Stimulated activated CD4-positive, alpha-beta T cell treated with anti-CD3 and anti-CD28 coated beads, Interleukin-15, amount 100 ng/mL, for 48 hours (primary cell): Measurements from ENCODE around the gene ADM5.

ENCODE experiments used
- DNase-seq, 2 donors: peaks; one replicate each; pipeline ENCODE4 v3.0.0-alpha.2; 2020; ENCODE audit warnings: low read depth in 2 of 2

Gene ADM5

DNA sequence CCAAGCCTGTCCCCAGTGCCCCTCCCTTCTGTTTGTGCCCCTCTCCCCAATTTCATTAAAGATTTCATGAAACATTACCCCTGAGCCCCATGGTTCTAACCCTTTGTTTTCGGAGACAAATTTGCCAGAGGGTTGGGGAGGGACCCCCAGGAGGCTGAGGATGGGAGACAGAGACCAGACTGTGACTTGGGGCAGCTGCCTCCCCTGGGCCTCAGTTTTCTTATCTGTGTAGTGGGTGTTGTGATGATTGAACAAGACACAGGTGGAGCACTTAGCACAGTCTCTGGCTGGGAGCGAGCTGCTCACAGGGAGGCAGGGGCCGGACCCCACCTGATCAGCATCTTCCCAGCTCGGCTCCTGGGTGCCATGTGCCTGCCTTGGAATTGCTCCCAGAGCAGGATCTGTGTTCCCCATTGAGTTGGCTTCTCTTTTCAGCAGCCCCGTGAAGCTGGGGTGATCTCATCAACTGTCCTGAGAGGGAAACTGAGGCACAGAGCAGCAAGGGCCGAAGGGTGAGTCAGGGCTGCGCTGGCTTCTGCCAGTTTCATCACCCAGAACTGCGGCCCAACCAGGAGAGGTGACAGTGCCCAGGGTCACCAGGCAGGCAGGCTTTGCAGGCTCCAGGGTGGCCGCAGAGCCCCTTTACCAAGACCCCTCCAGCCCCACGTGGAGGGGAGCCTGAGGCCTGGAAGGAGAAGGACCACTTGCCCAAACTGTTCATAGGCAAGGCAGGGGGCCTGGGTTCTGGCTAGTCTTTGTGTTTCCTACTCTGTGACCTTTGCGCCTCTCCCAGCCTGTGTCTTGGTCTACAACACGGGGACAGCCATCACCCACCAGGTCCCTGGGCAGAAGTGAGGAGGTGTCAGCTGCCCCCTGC, 30.6 kb upstream of the ADM5 start:
- DNase-seq = no peak

DNA sequence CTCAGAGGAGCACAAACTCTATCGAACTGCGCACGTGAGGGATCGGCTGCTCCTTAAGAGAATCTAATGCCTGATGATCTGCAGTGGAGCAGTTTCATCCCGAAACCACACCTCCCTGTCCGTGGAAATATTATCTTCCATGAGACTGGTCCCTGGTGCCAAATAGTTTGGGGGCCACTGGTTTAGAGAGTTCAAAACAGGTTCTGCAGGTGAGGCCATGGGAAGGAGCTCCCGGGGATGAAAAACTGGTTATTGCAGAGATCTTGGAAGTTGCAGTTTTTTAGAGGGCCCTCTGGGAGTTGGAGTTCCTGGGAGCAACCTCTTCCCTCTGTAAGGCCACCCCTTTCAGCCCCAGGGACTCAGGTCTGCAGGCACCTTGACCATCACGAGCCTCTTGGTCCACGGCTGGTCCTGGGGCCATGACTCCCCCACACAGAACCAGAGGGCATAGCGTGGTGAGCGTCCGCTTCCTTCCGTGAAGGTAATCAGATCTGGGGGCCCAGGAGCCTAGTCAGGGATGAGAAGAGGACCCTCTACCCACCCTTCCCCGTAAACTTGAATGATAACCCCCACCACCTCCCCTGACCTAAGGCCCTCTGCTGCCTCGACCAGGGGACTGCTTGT, 28.9 kb upstream of the ADM5 start:
- DNase-seq = no peak

DNA sequence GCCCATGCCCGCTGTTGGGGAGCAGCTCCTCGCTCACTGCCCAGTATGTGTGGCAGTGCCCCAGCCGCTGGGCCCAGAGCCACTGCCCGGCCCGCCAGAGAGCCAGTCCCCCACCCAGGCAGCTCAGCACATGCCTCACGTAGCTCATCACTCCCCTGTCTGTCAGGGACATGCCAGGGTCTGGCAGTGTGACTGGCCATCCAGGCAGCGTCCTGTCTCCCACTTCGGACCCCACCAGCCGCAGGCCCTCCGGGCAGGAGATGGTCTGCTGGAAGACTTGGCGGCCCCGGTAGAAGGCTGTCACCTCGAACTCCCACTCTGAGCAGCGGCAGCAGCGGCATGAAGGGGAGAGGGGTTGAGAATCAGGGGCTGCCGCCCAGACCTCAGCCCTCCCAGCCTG, 27.4 kb upstream of the ADM5 start:
- DNase-seq = no peak

DNA sequence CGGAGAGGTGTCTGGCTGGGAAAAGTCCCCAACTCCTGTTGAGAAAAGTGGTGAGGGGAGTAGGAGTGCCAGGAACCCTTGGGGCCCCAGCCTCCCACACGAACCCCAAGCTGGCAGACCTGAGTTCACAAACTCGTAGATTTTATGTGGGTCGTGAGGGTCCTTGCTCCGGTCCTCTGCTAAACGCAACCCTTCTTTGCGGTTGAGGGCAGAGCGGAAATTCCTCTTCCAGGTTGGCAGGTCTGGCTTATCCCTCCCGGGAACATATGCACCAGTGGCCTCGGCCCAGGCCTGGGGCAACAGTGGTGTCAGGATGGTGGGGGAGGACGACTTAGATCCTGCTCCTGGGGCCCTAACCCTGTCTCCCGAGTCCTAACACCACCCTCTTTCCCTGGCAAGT, 26.2 kb upstream of the ADM5 start:
- DNase-seq = no peak

DNA sequence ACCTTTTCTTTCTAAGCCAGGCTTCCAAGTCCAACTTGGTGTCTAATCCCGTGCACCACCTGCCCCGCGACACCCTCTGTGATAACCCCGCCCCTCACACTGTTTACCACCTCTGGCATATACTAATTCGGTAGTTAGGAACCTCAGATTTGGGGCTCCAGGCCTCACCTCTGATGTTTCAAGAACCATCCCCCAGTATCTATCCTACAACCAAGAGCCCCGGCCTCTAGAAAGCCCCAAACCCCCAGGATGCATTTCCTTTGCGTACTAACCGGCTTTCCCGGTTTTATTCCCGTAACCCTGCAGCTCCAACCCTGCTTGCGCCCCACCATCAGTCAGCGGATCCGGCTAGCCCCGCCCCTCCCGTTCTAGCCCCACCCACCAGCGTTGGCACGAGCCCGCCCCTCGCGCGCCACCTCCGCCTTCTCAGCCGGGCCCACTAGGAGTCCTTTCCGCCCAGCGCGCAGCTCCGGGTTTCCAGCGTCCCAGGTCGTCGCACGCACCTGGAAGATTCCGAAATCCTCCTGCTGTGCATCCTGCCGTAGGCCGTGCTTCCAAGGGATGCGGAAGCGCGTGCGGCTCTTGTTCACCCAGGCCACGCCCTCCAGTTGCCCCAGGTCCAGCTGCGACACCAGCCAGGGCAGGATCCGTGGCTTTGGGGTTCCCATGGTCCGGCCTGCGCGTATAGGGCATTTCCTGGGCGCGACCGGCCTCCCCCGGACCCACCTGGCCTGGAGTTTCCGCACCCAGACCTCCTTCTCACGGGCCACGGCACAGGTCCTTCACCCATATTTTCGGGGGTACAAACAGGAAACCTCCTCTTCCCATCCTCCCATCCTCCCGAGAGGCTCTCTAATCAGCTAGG, 25.0 kb upstream of the ADM5 start:
- peak; percentile 81 to 91 for DNase-seq

DNA sequence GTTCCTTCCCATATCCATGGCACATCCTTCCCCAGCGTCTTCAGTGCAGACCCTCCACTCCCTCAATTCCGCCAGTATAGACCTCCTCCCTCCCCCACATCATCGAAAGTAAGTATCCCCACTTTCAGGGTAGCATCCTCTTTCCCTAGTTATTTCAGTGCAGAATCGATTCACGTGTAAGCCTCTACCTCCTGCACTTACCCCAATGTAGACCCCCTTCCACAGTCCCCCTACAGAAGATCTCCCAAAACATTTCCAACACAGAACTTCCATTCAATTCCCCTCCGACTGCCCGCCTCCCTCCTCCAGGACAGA, 24.4 kb upstream of the ADM5 start:
- DNase-seq = no peak

DNA sequence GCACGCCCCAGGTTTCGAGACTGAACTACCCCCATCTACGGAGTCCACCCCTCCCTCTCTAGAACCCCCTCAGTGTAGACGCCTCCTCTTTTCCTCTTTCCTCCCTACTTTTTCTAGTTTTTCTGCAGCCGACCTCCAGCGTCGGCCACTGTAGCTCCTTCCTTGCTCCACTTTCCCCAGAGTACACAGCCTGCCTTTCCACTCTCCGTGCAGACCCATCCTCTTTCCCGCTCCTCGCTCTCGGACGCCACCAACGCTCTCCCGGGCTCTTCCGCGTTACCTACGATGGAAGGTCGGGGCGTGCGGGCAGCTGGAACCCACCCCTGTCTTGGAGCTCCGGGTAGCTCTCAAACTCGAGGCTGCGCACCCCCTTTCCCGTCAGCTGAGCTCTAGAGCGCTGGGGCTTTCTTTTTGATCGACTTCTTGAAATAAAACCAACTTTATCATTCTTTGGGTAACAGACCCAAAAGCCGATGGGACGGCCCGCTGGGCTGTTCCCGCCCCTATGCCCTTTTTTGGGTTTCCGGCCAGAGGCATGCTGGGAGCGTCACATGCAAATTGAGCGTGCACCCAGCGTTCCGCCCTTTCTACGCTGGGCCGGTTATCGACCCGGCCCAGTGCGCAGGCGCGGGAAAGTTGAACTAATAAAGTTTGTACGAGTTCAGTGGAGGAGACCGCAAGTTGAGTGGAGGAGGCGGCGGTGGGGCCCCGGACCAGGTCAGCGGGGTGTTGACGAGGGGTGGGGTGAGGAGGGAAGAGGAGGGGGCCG, 23.9 kb upstream of the ADM5 start, which contains the start of the genes BCL2L12 and IRF3:
BCL2L12 (plus strand) TSS at position 583 of the 769 bp plus-strand sequence. CDS start 760 bp downstream, outside the sequence.
IRF3 (minus strand) TSS at position 507 of the 769 bp plus-strand sequence. CDS start 1,019 bp downstream, outside the sequence.
- DNase-seq = peak; percentile 98

DNA sequence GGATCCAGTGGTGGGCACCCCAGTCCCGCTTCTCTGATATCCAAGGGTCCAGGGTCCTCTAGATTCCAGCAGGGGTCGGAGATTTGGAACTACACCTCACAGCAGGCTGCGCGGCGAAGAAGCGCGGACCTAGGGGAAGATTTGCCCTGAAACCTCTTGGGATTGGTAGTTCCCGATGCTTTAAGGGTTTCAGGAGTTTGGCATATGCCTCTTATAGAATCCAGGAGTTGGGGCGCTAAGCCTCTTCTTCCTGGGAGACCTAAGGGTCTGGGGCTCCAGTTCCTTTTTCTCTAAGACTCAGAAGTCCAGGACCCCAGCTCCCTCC, 23.3 kb upstream of the ADM5 start:
- DNase-seq = no peak

DNA sequence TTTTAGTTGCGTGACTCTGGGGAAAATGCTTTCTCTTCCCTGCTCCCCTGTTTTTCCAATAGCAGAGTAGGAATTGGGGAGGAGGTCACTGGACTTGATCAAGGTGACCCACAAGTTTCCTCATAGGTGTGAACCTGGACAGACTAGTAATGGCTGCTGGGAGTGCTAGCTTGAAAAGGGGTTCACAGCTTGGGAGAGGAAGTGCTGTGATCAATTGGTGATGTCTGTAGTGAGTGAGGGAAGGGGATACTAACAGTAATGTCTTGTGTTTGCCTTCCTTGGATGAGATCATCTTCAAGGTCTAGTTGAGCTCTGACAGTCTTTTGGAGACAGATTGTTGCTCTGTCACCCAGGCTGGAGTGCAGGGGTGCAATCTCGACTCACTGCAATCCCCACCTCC, 21.9 kb upstream of the ADM5 start:
- no peak for DNase-seq

DNA sequence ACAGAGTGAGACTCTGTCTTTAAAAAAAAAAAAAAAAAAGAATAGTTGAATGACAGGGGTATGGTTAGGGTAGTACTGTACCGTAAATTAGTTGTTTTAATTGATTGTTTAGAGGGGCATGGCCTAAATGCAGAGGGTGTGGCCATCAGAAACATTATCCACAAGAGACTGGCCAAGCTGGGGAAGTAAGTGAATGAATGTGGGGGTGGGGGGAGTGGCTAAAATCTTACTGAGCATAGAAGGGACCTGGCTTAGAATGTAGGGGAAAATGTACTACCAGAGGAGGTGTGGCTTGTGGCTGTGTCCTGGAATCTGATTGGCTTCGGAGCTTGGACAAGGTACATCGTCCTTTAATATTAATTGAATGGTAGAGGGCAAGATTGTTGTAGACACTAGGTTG, 19.9 kb upstream of the ADM5 start:
- DNase-seq = no peak

DNA sequence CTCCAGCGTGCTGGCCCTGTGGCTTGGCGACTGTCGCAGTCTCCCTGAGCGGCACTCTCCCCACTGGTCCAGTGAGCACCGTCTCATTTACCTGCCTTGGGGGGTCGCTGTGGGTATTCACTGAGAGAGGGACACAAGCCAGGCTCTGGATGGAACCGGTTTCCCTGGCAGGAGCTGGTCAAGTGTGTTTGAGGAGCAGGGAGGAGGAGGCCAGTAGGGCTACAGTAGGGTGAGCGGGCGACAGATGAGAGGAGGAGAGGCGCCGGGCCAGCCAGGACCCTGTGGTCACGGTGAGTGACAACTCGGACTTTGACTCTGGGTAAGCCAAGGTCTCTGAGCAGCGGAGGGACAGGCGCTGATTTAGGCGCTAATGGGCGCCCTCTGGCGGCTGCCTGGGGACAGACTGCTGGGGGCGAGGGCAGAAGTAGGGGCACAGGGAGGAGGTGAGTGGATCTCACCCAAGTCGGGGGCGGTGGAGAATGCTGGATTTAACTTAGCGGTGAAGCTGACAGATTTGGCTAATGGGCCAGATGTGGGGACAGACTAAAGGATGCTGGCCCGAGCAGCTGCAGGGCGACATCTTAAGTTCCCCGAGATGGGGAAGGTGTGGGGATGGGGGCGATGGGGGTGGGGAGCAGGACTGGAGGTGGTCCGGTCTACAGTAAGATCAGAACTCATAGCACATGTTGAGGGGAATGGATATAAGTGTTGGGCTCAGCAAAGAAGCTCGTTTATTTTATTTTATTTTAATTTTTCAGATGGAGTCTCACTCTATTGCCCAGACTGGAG, 17.1 kb upstream of the ADM5 start:
- DNase-seq = peak in 1 of 2 donors; percentile 68

DNA sequence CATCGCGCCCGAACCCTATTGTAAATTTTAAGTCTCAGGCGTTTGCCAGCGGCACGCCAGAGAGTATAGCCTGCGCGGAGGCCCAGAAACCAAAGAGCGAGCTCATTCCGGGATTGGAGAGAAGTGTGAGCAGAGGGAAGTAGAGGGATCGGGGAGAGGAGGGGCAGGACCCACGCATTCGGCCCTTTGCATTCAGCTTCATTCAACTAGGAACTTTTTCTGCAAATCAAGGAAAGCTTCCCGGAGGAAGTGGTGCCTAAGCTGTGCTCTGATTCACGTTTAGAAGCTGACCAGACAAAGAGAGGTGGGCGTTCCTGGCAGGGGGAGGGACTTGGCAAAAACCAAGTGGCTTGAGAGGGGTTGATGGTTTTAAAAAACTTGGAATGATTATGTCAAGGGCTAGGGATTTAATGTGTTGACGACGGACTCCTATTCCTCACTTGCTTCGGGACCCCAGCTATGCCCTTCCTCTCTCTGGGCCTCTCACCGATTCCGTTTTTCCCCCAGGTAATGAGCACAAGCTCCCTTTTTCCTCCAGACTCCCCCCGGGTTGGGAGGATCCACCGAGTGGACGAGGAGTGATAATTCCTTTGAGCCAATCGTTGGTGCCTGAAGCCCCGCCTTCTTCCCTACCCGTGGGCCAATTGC, 13.1 kb upstream of the ADM5 start:
- no peak for DNase-seq

DNA sequence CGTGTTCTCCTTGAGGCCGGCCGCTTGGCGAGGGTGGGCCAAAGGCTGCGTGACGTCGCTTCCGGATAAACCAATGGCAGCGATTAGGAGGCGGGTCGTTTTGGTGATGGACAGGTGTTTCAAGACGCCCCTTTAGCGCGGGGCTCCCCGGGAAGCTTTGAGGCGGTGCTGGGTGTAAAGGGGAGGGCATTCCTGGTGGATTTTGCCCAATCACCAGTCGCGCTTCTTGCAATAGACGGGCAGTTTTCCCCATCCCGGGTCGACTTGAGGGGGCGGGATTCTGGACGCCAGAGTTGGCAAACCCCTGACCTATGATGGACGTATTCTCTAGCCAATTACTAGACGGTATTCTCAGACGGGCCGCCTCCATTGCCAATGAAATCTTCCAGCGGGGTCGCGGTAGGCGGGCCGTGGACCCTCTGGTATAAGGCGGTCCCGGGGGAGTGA, 12.6 kb upstream of the ADM5 start:
- peak; percentile 99 for DNase-seq

DNA sequence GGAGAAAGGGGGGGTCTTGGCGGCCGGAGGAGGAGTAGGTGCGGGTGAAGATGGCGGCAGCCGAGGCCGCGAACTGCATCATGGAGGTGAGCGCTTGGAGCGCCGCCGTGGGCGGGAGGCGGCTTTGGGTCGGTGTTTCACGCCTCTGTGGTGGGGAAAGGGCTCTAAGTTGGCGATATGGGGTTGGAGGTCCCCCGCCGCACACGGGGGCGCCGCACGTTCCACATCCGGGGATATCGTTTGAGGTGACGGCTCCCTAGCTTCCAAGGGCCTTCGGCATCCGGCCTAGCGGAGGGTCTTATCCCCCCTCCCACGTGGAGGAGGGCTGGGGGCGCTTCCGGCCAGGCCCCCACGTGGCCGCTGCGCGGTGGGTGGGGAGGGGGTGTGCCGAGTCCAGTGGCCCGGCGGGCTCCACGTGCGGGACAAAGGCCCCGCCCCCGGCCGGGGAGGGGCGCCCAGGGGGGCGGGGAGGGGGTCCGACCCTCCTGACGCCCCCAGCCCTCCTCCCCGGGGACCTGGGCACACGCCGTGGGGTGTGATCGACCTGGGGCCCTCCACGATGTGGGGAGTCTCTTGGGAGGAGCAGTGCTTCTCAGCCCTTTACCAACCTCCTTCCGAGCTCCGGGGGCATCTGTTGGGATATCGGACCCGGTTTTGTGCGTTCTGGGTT, 12.0 kb upstream of the ADM5 start, which contains the start of gene PRMT1:
PRMT1 (plus strand) TSS at position 41 of the 670 bp plus-strand sequence; CDS start at position 51, 10 bp downstream.
- DNase-seq = no peak

DNA sequence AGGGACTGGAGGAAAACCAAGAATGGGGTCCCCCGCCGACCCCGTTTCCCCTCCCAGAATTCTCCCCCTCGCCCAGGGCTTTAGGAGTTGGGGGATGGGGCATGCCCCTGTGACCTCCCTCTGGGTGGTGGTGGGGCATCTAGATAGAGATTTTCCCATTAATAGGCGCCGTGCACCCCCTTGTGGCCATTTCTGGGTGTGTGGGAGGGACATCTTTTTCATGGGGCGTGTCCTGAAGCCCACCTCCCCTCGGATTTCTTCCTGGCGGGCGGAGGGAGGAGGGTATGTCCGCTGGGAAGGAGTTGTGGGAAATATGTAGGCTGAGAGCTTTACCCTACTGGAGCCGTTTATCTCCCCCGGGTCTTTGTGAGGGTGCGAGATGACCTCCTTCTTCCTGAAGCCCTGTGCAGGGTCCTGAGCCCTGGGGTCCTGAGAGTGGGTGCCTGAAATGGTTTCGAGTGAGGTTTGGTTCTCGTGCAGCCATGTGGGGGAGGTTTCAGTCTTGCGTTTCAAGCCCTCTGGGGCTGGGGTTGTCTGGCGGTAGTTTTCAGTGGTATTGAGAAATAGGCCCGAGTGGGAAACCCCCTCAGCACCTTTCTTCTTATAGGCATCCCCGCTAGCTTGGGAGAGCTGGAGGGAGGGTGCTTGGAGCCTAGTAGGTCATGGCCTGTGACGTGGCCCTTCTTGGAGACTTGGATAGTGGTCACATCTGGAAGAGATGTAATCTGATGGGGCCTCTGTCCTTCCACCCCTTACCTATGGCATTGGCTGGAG, 11.3 kb upstream of the ADM5 start:
- DNase-seq = peak; percentile 73 to 74

DNA sequence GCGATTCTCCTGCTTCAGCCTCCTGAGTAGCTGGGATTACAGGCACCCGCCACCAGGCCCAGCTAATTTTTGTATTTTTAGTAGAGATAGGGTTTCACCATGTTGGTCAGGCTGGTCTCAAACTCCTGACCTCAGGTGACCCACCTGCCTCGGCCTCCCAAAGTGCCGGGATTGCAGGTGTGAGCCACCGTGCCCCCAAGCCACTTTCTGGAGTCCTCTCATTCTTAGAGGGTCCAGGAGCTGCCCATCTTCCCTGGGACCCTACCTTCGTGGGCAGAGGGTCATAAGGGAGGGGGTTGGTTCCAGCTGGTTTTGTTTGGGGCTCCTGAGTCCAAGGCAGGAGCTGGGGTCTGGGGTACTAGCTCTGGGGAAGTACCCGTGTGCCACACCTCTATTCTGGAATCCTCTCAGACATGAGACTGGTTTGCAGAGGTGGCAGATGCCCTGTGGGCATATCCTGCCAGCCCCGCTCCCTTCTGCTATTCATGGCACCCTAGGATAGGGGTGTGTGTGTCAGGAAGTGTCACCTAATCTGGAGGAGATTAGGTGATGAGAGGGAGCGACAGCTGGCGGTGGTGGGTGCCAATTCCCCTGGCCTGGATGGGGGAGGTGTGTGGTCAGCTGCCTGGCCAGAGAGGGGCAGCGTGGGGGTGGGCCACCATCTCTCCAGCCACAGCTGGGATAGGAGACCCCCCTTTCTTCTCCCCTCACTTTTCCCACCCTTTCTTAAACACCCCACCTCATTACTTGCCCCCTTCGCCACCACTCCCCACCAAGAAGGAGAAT, 10.2 kb upstream of the ADM5 start:
- DNase-seq = no peak

DNA sequence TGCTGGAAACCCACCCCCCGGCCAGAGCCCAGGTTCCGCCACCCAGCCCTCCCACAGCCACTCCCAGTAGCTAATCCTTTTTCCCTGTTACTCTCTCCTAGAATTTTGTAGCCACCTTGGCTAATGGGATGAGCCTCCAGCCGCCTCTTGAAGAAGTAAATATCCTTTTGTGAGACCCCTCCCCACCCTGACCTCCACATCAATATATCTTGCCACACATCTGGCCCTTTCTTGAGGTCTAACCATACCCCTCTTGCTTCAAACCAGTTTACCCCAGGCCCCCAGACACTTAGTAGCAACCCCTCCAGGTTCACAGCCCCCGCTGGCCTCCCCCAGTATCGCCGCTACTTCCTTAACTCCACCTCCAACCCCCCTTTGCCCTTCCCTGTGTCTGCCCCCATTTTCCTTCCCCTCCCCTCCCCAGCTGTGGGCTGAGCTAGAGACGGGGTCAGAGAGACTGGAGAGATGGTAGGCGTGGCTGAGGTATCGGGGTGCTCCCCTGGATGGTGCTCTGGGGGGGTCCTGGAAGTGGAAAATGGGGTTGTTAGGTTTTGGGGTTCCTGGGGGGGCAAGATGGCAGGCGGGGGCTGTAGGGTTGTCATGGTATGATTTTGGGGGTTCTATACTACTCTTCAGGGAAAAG, 9.5 kb upstream of the ADM5 start:
- no peak for DNase-seq
